HepG2 (cell line): ENCODE data around the gene C14orf93. TPM values are rescaled to one million over a fixed set of nuclear protein-coding genes. Genes with fewer than 3 reads are reported as not detected.

Experiments used
- AHR ChIP-seq: IDR thresholded peaks from 2 replicates; pipeline ENCODE4 v1.6.1; 2018; ENCODE audit warnings: missing genetic modification reagents, missing compliant biosample characterization
- CBX5 ChIP-seq: sonication (generic); formaldehyde crosslinking; IDR thresholded peaks from 2 replicates; pipeline ENCODE4 v1.4.0; 2020; ENCODE audit warnings: missing genetic modification reagents, borderline replicate concordance
- FIP1L1 ChIP-seq: fragments of 200-400 bp; formaldehyde crosslinking; IDR thresholded peaks from 2 replicates; pipeline ENCODE4 v1.6.1; 2018; ENCODE audit warnings: low read depth, mild to moderate bottlenecking, low read length, moderate library complexity, borderline replicate concordance; ENCODE audit not compliant: insufficient read depth
- FOSL1 ChIP-seq: sonication (generic); formaldehyde crosslinking; IDR thresholded peaks from 2 replicates; pipeline ENCODE4 v1.9.0; 2021; ENCODE audit warnings: missing genetic modification reagents, borderline replicate concordance
- GABPB1 ChIP-seq: IDR thresholded peaks from 2 replicates; pipeline ENCODE4 v1.6.1; 2016; ENCODE audit warnings: mild to moderate bottlenecking, missing genetic modification reagents, moderate library complexity, missing compliant biosample characterization
- GZF1 ChIP-seq: sonication (generic); formaldehyde crosslinking; IDR thresholded peaks from 2 replicates; pipeline ENCODE4 v1.5.1; 2020; ENCODE audit warnings: mild to moderate bottlenecking, missing genetic modification reagents
- HNF4G ChIP-seq, 2 experiments: sonication (generic) in 1 of 2; formaldehyde crosslinking in 1 of 2; IDR thresholded peaks; 2 replicates each; pipeline versions ENCODE4 v1.4.0 to v1.6.1; 2011 to 2020; ENCODE audit warnings: borderline replicate concordance in 2 of 2, low read depth in 2 of 2, mild to moderate bottlenecking in 2 of 2, low read length in 1 of 2, missing genetic modification reagents in 1 of 2, moderate library complexity in 1 of 2
- HOXA9 ChIP-seq: sonication (generic); formaldehyde crosslinking; IDR thresholded peaks from 2 replicates; pipeline ENCODE4 v1.8.1; 2022; ENCODE audit warnings: missing genetic modification reagents, mild to moderate bottlenecking, moderate library complexity, borderline replicate concordance
- NFATC3 ChIP-seq: sonication (generic); formaldehyde crosslinking; IDR thresholded peaks from 2 replicates; pipeline ENCODE4 v1.5.1; 2020; ENCODE audit warnings: mild to moderate bottlenecking, missing genetic modification reagents
- NR1H2 ChIP-seq: sonication (generic); formaldehyde crosslinking; IDR thresholded peaks from 2 replicates; pipeline ENCODE4 v1.8.1; 2022; ENCODE audit warnings: low read depth, missing genetic modification reagents, borderline replicate concordance
- RARG ChIP-seq: sonication (generic); formaldehyde crosslinking; IDR thresholded peaks from 2 replicates; pipeline ENCODE4 v1.4.0; 2020; ENCODE audit warnings: low read depth, mild to moderate bottlenecking, missing genetic modification reagents
- RFXAP ChIP-seq: sonication (generic); formaldehyde crosslinking; IDR thresholded peaks from 2 replicates; pipeline ENCODE4 v1.4.0; 2020; ENCODE audit warnings: missing genetic modification reagents, borderline replicate concordance
- SMARCC2 ChIP-seq: fragments of 450-650 bp; IDR thresholded peaks from 2 replicates; pipeline ENCODE4 v1.6.1; 2017; ENCODE audit warnings: antibody characterized with exemption, mild to moderate bottlenecking
- TEAD2 ChIP-seq: sonication (generic); formaldehyde crosslinking; IDR thresholded peaks from 2 replicates; pipeline ENCODE4 v1.9.0; 2021; ENCODE audit warnings: missing genetic modification reagents
- ZNF24 ChIP-seq: fragments of 450-650 bp; IDR thresholded peaks from 2 replicates; pipeline ENCODE4 v1.6.1; 2017; ENCODE audit warnings: antibody characterized with exemption, mild to moderate bottlenecking
- ZNF34 ChIP-seq: sonication (generic); formaldehyde crosslinking; IDR thresholded peaks from 2 replicates; pipeline ENCODE4 v1.4.0; 2020; ENCODE audit warnings: mild to moderate bottlenecking, missing genetic modification reagents, borderline replicate concordance
- ZNF567 ChIP-seq: sonication (generic); formaldehyde crosslinking; IDR thresholded peaks from 2 replicates; pipeline ENCODE4 v1.8.1; 2023; ENCODE audit warnings: mild to moderate bottlenecking, missing genetic modification reagents, borderline replicate concordance
- polyA plus RNA-seq, 8 experiments: library from polyadenylated mRNA; depleted of rRNA in 3 of 8; stranded (reverse) in 7 of 8; unstranded in 1 of 8; fragments of >200 nt; fragmentation: Illumina TruSeq in 4 of 8; extraction: Trizol in 4 of 8; gene quantifications; 2 replicates each; pipeline versions ENCODE4 v1.2.1 to v1.2.3, GENCODE V29; 2011 to 2016; ENCODE audit warnings: low read depth in 4 of 8, missing spikeins in 1 of 8, mixed read lengths in 1 of 8; ENCODE audit not compliant: insufficient read depth in 1 of 8
- total RNA-seq, 5 experiments: library from RNA; depleted of rRNA; stranded (reverse); fragments of >200 nt; fragmentation: Illumina TruSeq; extraction: Trizol; gene quantifications; 2 replicates each; pipeline ENCODE4 v1.2.3, GENCODE V29; 2016; ENCODE audit warnings: low read depth in 1 of 5
- TF ChIP-seq, protein P1 (sequence below): sonication (generic); formaldehyde crosslinking; IDR thresholded peaks from 2 replicates; pipeline ENCODE4 v1.4.0; 2020; ENCODE audit warnings: mild to moderate bottlenecking, missing genetic modification reagents
- TF ChIP-seq, protein P2 (sequence below): sonication (generic); formaldehyde crosslinking; IDR thresholded peaks from 2 replicates; pipeline ENCODE4 v1.8.1; 2022; ENCODE audit warnings: low read depth, mild to moderate bottlenecking, missing genetic modification reagents
- TF ChIP-seq, protein P3 (sequence below): sonication (generic); formaldehyde crosslinking; IDR thresholded peaks from 2 replicates; pipeline ENCODE4 v1.4.0; 2020; ENCODE audit warnings: missing genetic modification reagents, borderline replicate concordance
- TF ChIP-seq, protein P4 (sequence below), 2 experiments: fragments of 450-650 bp in 1 of 2; sonication (generic) in 1 of 2; formaldehyde crosslinking; IDR thresholded peaks; 2 replicates each; pipeline versions ENCODE4 v1.5.0 to v1.8.0; 2020 to 2022; ENCODE audit warnings: mild to moderate bottlenecking in 1 of 2, missing genetic modification reagents in 1 of 2

Gene C14orf93
- total and polyA plus RNA-seq, 2 of the 13 experiments (the other 11 are each of a cell fraction or from before 2014, with no cell fraction given): 11.4 to 22.5 TPM

DNA sequence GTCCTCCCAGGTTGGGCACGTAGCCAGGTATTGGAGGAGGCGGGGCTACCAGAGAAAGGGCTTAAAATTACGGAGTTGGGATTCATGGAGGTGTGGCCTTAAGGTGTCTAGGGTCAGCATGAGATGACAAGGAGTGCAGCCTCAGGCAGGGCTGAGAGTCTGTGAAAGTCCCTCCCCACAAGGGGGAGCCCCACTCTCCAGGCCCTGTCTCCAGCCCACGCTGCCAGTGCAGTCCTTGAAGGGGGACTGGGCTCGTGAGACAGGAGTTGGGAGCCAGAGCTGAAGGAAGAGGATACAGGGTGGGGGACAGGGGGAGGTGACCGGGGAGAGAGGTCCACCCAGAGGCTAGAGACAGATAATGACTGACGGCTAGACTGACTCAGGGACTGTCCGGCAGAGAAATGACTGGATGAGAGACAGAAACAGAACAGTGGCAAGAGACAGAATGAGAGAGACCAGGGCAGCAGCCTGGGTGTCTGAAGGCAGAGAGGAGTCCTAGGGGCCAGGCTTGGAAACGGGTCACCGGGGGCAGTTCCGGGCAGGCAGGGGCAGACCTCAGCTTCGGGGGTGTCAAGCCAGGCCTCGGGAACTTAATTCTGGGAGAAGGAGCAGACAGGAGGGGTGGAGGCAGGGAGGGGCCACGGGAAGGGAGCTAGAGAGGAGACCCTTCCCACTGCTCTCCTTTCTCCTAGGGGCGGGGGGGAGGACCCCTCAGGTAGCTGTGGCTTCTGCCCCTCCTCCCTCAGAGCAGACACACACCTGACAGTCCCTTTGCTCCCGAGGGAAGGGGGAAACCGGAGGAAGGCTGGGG, 46.4 kb upstream of the C14orf93 start (continued):
- no peak for TF ChIP-seq TEAD2
- TF ChIP-seq ZNF24: no peak
- peak; percentile 39; the same call in 1 of the 2 replicates for TF ChIP-seq GABPB1
- TF ChIP-seq, protein P1, sequence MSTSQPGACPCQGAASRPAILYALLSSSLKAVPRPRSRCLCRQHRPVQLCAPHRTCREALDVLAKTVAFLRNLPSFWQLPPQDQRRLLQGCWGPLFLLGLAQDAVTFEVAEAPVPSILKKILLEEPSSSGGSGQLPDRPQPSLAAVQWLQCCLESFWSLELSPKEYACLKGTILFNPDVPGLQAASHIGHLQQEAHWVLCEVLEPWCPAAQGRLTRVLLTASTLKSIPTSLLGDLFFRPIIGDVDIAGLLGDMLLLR: 0 out of 2 replicates have a peak, but pooled peaks have one; percentile 48
- no peak for TF ChIP-seq FOSL1 (CRISPR knock-in tag)
- TF ChIP-seq NFATC3 (CRISPR knock-in tag): 0 out of 2 replicates have a peak, but pooled peaks have one; percentile 17
- TF ChIP-seq RARG: no peak
- TF ChIP-seq NR1H2 (CRISPR knock-in tag): no peak
- TF ChIP-seq ZNF567 (CRISPR knock-in tag): peak; percentile 90; the same call in 1 of the 2 replicates
- TF ChIP-seq ZNF34: no peak; the same call in 1 of the 2 replicates
- no peak for TF ChIP-seq HOXA9 (CRISPR knock-in tag)
- TF ChIP-seq, protein P2, sequence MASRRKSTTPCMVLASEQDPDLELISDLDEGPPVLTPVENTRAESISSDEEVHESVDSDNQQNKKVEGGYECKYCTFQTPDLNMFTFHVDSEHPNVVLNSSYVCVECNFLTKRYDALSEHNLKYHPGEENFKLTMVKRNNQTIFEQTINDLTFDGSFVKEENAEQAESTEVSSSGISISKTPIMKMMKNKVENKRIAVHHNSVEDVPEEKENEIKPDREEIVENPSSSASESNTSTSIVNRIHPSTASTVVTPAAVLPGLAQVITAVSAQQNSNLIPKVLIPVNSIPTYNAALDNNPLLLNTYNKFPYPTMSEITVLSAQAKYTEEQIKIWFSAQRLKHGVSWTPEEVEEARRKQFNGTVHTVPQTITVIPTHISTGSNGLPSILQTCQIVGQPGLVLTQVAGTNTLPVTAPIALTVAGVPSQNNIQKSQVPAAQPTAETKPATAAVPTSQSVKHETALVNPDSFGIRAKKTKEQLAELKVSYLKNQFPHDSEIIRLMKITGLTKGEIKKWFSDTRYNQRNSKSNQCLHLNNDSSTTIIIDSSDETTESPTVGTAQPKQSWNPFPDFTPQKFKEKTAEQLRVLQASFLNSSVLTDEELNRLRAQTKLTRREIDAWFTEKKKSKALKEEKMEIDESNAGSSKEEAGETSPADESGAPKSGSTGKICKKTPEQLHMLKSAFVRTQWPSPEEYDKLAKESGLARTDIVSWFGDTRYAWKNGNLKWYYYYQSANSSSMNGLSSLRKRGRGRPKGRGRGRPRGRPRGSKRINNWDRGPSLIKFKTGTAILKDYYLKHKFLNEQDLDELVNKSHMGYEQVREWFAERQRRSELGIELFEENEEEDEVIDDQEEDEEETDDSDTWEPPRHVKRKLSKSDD (CRISPR knock-in tag): no peak
- TF ChIP-seq AHR (CRISPR knock-in tag): 0 out of 2 replicates have a peak, but pooled peaks have one; percentile 38
- TF ChIP-seq GZF1 (CRISPR knock-in tag): no peak; the same call in 1 of the 2 replicates
- peak; percentile 91 for TF ChIP-seq CBX5
- TF ChIP-seq HNF4G (IDR thresholded peaks at IDR 0.05; ENCODE audit: borderline replicate concordance, low read depth, low read length): no peak
- no peak for TF ChIP-seq HNF4G (CRISPR knock-in tag; IDR thresholded peaks at IDR 0.05; ENCODE audit: borderline replicate concordance, low read depth)
- no peak for TF ChIP-seq SMARCC2
- TF ChIP-seq, protein P3, sequence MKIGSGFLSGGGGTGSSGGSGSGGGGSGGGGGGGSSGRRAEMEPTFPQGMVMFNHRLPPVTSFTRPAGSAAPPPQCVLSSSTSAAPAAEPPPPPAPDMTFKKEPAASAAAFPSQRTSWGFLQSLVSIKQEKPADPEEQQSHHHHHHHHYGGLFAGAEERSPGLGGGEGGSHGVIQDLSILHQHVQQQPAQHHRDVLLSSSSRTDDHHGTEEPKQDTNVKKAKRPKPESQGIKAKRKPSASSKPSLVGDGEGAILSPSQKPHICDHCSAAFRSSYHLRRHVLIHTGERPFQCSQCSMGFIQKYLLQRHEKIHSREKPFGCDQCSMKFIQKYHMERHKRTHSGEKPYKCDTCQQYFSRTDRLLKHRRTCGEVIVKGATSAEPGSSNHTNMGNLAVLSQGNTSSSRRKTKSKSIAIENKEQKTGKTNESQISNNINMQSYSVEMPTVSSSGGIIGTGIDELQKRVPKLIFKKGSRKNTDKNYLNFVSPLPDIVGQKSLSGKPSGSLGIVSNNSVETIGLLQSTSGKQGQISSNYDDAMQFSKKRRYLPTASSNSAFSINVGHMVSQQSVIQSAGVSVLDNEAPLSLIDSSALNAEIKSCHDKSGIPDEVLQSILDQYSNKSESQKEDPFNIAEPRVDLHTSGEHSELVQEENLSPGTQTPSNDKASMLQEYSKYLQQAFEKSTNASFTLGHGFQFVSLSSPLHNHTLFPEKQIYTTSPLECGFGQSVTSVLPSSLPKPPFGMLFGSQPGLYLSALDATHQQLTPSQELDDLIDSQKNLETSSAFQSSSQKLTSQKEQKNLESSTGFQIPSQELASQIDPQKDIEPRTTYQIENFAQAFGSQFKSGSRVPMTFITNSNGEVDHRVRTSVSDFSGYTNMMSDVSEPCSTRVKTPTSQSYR (CRISPR knock-in tag): 0 out of 2 replicates have a peak, but pooled peaks have one; percentile 24
- 0 out of 2 replicates have a peak, but pooled peaks have one; percentile 28 for TF ChIP-seq FIP1L1
- TF ChIP-seq, protein P4, sequence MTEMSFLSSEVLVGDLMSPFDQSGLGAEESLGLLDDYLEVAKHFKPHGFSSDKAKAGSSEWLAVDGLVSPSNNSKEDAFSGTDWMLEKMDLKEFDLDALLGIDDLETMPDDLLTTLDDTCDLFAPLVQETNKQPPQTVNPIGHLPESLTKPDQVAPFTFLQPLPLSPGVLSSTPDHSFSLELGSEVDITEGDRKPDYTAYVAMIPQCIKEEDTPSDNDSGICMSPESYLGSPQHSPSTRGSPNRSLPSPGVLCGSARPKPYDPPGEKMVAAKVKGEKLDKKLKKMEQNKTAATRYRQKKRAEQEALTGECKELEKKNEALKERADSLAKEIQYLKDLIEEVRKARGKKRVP (CRISPR knock-in tag; IDR thresholded peaks at IDR 0.05): peak in 1 of 2 experiments; percentile 38; a peak in 1 of 4 replicates
- TF ChIP-seq RFXAP (CRISPR knock-in tag): no peak
